Neural progenitor cell (in vitro differentiated cells): ENCODE measurements around the gene RNF5. TPM values are rescaled to one million over a fixed set of nuclear protein-coding genes. Genes with fewer than 3 reads are reported as not detected.
A peak's percentile ranks its signal among the peaks of the same experiment; 100 is the strongest.
"Not testable (repeated sequence)": the region's sequence is repeated elsewhere in the genome, so short reads cannot be mapped to it uniquely, and the experiment has no call there.

Experiments
- DNase-seq: peaks from one replicate; pipeline ENCODE4 v3.0.0-alpha.2; 2016; ENCODE audit warnings: low spot score
- H2AFZ ChIP-seq: fragments of 200-600 bp; sonication (generic); replicated peaks from 2 replicates; pipeline ENCODE4 v1.6.1; 2016; ENCODE audit warnings: antibody characterized with exemption
- H3F3A ChIP-seq: fragments of 200-600 bp; sonication (generic); 2 replicates; pipeline ENCODE4 v1.6.1; 2016; ENCODE audit warnings: antibody characterized with exemption, low read depth
- H3K27ac ChIP-seq: fragments of 200-600 bp; sonication (generic); 2 replicates; pipeline ENCODE4 v1.5.1; 2016; ENCODE audit warnings: mild to moderate bottlenecking
- H3K27me3 ChIP-seq: fragments of 200-600 bp; sonication (generic); 2 replicates; pipeline ENCODE4 v1.6.1; 2016; ENCODE audit warnings: mild to moderate bottlenecking, moderate library complexity
- H3K36me3 ChIP-seq: fragments of 200-600 bp; sonication (generic); 2 replicates; pipeline ENCODE4 v1.5.1; 2016
- H3K4me1 ChIP-seq: fragments of 200-600 bp; sonication (generic); 2 replicates; pipeline ENCODE4 v1.6.1; 2016; ENCODE audit warnings: mixed run types
- H3K4me2 ChIP-seq: fragments of 200-600 bp; sonication (generic); 2 replicates; pipeline ENCODE4 v1.6.1; 2016
- H3K4me3 ChIP-seq: fragments of 200-600 bp; sonication (generic); 2 replicates; pipeline ENCODE4 v1.5.1; 2016
- H3K79me2 ChIP-seq: fragments of 200-600 bp; sonication (generic); 2 replicates; pipeline ENCODE4 v1.6.1; 2016; ENCODE audit warnings: low read depth
- H3K9ac ChIP-seq: fragments of 200-600 bp; sonication (generic); 2 replicates; pipeline ENCODE4 v1.6.1; 2016
- H3K9me3 ChIP-seq: fragments of 200-600 bp; sonication (generic); 2 replicates; pipeline ENCODE4 v1.5.1; 2016; ENCODE audit warnings: low read depth
- H4K20me1 ChIP-seq: fragments of 200-600 bp; sonication (generic); 2 replicates; pipeline ENCODE4 v1.6.1; 2016; ENCODE audit warnings: low read depth
- H3K27ac Mint-ChIP-seq: 3 replicates; pipeline ENCODE4 v1.8.0; 2021; ENCODE audit warnings: mixed read lengths
- H3K27me3 Mint-ChIP-seq: 2 replicates; pipeline ENCODE4 v1.8.0; 2022; ENCODE audit warnings: low read depth, mild to moderate bottlenecking, inconsistent platforms, moderate library complexity, mixed read lengths; ENCODE audit not compliant: insufficient read depth
- H3K36me3 Mint-ChIP-seq: 3 replicates; pipeline ENCODE4 v1.8.0; 2021; ENCODE audit warnings: mixed read lengths
- H3K4me1 Mint-ChIP-seq: 3 replicates; pipeline ENCODE4 v1.8.0; 2021; ENCODE audit warnings: mixed read lengths
- H3K4me3 Mint-ChIP-seq: 3 replicates; pipeline ENCODE4 v1.8.0; 2021; ENCODE audit warnings: mild to moderate bottlenecking, moderate library complexity, mixed read lengths
- H3K9me3 Mint-ChIP-seq: 3 replicates; pipeline ENCODE4 v1.8.0; 2020; ENCODE audit warnings: mixed read lengths
- CTCF ChIP-seq: fragments of 200-600 bp; sonication (generic); IDR thresholded peaks from 2 replicates; pipeline ENCODE4 v1.5.1; 2017; ENCODE audit warnings: antibody characterized with exemption, mild to moderate bottlenecking
- EZH2 ChIP-seq: fragments of 200-600 bp; sonication (generic); IDR thresholded peaks from 2 replicates; pipeline ENCODE4 v1.6.1; 2017; ENCODE audit warnings: antibody characterized with exemption, mild to moderate bottlenecking, moderate library complexity
- EZH2phosphoT487 ChIP-seq: fragments of 200-600 bp; sonication (generic); IDR thresholded peaks from 2 replicates; pipeline ENCODE4 v1.6.1; 2017; ENCODE audit warnings: antibody characterized with exemption
- total RNA-seq: library from RNA; depleted of rRNA; stranded (reverse); fragments of >200 nt; gene quantifications from 2 replicates; pipeline ENCODE4 v1.2.3, GENCODE V29; 2015; ENCODE audit warnings: low replicate concordance

The RNF5 gene
- total RNA-seq, 1 donor from 2014 or later = 129 TPM

- peaks cover 9% of the 10 kb centered on the region for H3K4me1 ChIP-seq
- H2AFZ ChIP-seq = no peak overlapping the region
- peaks cover 18% of the 10 kb centered on the region for H4K20me1 ChIP-seq
- Mint-ChIP-seq H3K36me3 (peaks cover 28% of the 10 kb centered on the region), H3K27ac (no peak overlapping the region), H3K9me3 (no peaks in the 10 kb centered on the region), H3K4me3 (no peak overlapping the region), H3K4me1 (peaks cover 39% of the 10 kb centered on the region), H3K27me3 (peaks cover 12% of the 10 kb centered on the region)
- peaks cover 25% of the 10 kb centered on the region for H3K79me2 ChIP-seq
- peak overlapping the region; percentile 20 for H3K27ac ChIP-seq
- no peak overlapping the region for H3K4me2 ChIP-seq
- no peaks in the 10 kb centered on the region for H3K9me3 ChIP-seq
- no peak overlapping the region for H3K4me3 ChIP-seq
- H3K9ac ChIP-seq = no peak overlapping the region
- no peaks in the 10 kb centered on the region for H3K36me3 ChIP-seq
- peaks cover 32% of the 10 kb centered on the region for H3F3A ChIP-seq
- TF ChIP-seq EZH2phosphoT487 (no peak), EZH2 (no peak), CTCF (no peak)
- no peaks in the 10 kb centered on the region for H3K27me3 ChIP-seq
- no peak for DNase-seq
These were observed 4.8 kb downstream of the RNF5 start for GRCh38 chr6:32183030-32183429.

- Histone ChIP-seq H3K4me1 (peaks cover 9% of the 10 kb centered on the region), H3K9ac (no peak overlapping the region), H2AFZ (no peak overlapping the region), H3K4me2 (no peak overlapping the region), H3K27me3 (no peaks in the 10 kb centered on the region), H3K79me2 (peaks cover 29% of the 10 kb centered on the region), H3K27ac (peak overlapping the region; percentile 20), H3K4me3 (no peak overlapping the region), H3K36me3 (no peaks in the 10 kb centered on the region), H3K9me3 (no peaks in the 10 kb centered on the region), H3F3A (peaks cover 35% of the 10 kb centered on the region), H4K20me1 (peaks cover 23% of the 10 kb centered on the region)
- no peak for DNase-seq
- Mint-ChIP-seq H3K27me3 (peaks cover 12% of the 10 kb centered on the region), H3K9me3 (no peaks in the 10 kb centered on the region), H3K4me1 (peaks cover 41% of the 10 kb centered on the region), H3K4me3 (no peak overlapping the region), H3K36me3 (peaks cover 28% of the 10 kb centered on the region), H3K27ac (peak overlapping the region; percentile 76)
- no peak for TF ChIP-seq CTCF
- TF ChIP-seq EZH2phosphoT487 = no peak
- TF ChIP-seq EZH2 = no peak
These were observed 5.4 kb downstream of the RNF5 start for GRCh38 chr6:32183483-32184083.

- no peak within 1 kb of the TSS for H3K4me3 ChIP-seq
- TF ChIP-seq EZH2phosphoT487 (no peak), CTCF (no peak), EZH2 (no peak)
- H3K4me1 ChIP-seq = peaks cover 6% of the 10 kb centered on the region
- no peaks in the 10 kb centered on the region for H3K9me3 ChIP-seq
- no peak for DNase-seq
- H3K36me3 ChIP-seq = no peaks in the 10 kb centered on the region
- H3K27me3 Mint-ChIP-seq = peaks cover 13% of the 10 kb centered on the region
- peak within 1 kb of the TSS; percentile 52 for H3K4me3 Mint-ChIP-seq
- peaks cover 27% of the 10 kb centered on the region for H4K20me1 ChIP-seq
- peak within 1 kb of the TSS; percentile 76 for H3K27ac Mint-ChIP-seq
- H2AFZ ChIP-seq = no peak within 1 kb of the TSS
- peaks cover 42% of the 10 kb centered on the region for H3K4me1 Mint-ChIP-seq
- H3K9me3 Mint-ChIP-seq = no peaks in the 10 kb centered on the region
- H3F3A ChIP-seq = peaks cover 39% of the 10 kb centered on the region
- H3K36me3 Mint-ChIP-seq = peaks cover 23% of the 10 kb centered on the region
- peak within 1 kb of the TSS; percentile 37 for H3K27ac ChIP-seq
- H3K4me2 ChIP-seq = no peak within 1 kb of the TSS
- H3K9ac ChIP-seq = no peak within 1 kb of the TSS
- peaks cover 29% of the 10 kb centered on the region for H3K79me2 ChIP-seq
- no peaks in the 10 kb centered on the region for H3K27me3 ChIP-seq
These were observed 6.0 kb downstream of the RNF5 start, which contains the start of gene AGER for GRCh38 chr6:32184084-32184640. AGER (minus strand) TSS chr6:32184253; CDS start chr6:32184222, 31 bp downstream.

DNA sequence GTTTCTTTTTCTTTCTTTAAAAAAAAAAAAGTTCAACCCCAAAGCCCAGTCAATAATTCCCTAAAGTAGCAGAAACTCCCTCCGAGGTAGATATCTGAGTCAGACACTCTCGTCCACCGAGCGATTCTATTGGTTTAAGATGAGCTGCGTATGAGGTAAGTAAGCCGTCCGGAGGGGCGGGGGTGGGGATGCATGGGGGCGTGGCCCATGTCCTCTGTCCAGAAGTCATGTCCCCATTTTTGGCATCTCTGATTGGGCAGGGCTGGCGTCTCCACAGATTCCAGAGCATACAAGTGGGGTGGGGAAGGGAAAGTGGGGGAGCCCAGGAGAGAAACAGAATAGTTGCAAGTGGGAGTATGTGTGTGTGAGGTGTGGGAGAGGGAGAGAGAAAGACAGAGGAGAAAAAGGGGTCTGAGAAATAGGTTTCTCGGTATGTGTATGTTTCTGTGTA lies 7.5 kb downstream of the RNF5 start:
- H3K4me2 ChIP-seq = peak overlapping the region; percentile 49
- peaks cover 16% of the 10 kb centered on the region for H3K36me3 Mint-ChIP-seq
- DNase-seq = peak; percentile 86

DNA sequence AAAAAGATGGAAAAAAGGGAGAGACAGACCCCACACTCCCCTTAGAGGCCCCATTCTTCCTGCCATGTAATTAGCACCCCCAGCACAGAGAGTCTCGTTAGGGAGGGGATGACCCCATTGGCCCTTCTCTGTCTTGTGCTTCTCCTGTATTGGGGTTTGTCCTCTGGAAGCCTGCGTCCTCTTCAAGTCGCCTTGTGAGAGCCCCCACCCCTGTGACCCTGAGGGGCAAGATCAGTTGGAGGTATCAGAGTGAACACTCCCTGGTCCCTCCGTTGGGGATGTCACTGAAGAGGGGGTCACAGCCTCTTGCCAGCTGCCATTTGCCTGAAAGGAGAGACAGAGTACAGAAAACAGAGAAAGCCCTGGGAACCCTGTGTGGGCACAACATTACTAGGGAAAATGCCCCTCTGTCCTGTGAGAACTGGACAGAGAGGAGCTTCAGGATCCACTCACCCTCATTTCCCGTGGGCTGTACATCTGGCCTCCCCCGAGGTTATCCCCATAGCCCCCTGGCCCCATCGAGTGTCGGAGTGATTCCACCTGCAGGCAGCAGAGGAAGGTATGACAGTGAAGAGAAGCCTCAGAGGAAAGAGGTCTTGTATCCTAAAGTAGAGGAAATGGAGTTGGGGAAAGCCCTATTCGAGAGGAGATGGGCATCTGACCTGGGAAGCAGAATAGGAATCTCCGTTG lies 8.1 kb downstream of the RNF5 start:
- H3F3A ChIP-seq = peaks cover 50% of the 10 kb centered on the region
- H3K4me2 ChIP-seq = peak overlapping the region; percentile 22
- H3K9me3 ChIP-seq, H3K36me3 ChIP-seq, H3K27ac Mint-ChIP-seq, H2AFZ ChIP-seq, DNase-seq, H3K27me3 ChIP-seq, H3K9ac ChIP-seq, H3K4me1 ChIP-seq, H3K9me3 Mint-ChIP-seq, H3K4me3 ChIP-seq, H3K27ac ChIP-seq: not testable (repeated sequence)
- H3K27me3 Mint-ChIP-seq = peaks cover 10% of the 10 kb centered on the region
- peaks cover 14% of the 10 kb centered on the region for H3K36me3 Mint-ChIP-seq
- peaks cover 35% of the 10 kb centered on the region for H3K79me2 ChIP-seq
- peaks cover 44% of the 10 kb centered on the region for H3K4me1 Mint-ChIP-seq
- peaks cover 27% of the 10 kb centered on the region for H4K20me1 ChIP-seq
- H3K4me3 Mint-ChIP-seq = peak overlapping the region; percentile 78

More for the DNA sequence above, 7.5 kb downstream of the RNF5 start:
- not testable (repeated sequence) for H3K36me3 ChIP-seq, H3K27me3 ChIP-seq, H2AFZ ChIP-seq, H3K9me3 Mint-ChIP-seq, H3K9me3 ChIP-seq, H3K4me1 ChIP-seq, H3K27ac ChIP-seq, H3K9ac ChIP-seq, H3K27ac Mint-ChIP-seq
- peak overlapping the region; percentile 25 for H3K4me3 ChIP-seq
- peaks cover 29% of the 10 kb centered on the region for H3K79me2 ChIP-seq
- H3K27me3 Mint-ChIP-seq = peaks cover 12% of the 10 kb centered on the region
- H4K20me1 ChIP-seq = peaks cover 27% of the 10 kb centered on the region
- peak overlapping the region; percentile 42 for H3K4me3 Mint-ChIP-seq
- H3F3A ChIP-seq = peaks cover 44% of the 10 kb centered on the region
- peaks cover 40% of the 10 kb centered on the region for H3K4me1 Mint-ChIP-seq
